GM12891 (cell line): ENCODE results near the gene C15orf61.

Experiments used
- DNase-seq: peaks from one replicate; pipeline ENCODE4 v3.0.0; 2011; ENCODE audit warnings: low spot score; ENCODE audit not compliant: insufficient read length
- FAIRE-seq: peaks from 2 replicates; lab custom pipeline; 2011; peaks lifted over from hg19 to GRCh38; lab: Jason Lieb, UNC
- PAX5 ChIP-seq: IDR thresholded peaks from 2 replicates; pipeline ENCODE4 v1.6.1; 2011; ENCODE audit warnings: low read length, moderate library complexity, mild to moderate bottlenecking; ENCODE audit not compliant: insufficient read depth, severe bottlenecking
- POLR2A ChIP-seq: IDR thresholded peaks from 2 replicates; pipeline ENCODE4 v1.6.1; 2011; ENCODE audit warnings: low read depth, low read length, control low read depth
- POLR2AphosphoS5 ChIP-seq: IDR thresholded peaks from 2 replicates; pipeline ENCODE4 v1.6.1; 2011; ENCODE audit warnings: low read depth, low read length, control low read depth
- POU2F2 ChIP-seq: IDR thresholded peaks from 2 replicates; pipeline ENCODE4 v1.6.1; 2011; ENCODE audit warnings: low read depth, mild to moderate bottlenecking, control low read depth, low read length, moderate library complexity
- SPI1 ChIP-seq: IDR thresholded peaks from 2 replicates; pipeline ENCODE4 v1.6.1; 2011; ENCODE audit warnings: low read depth, low read length, control low read depth
- TAF1 ChIP-seq: IDR thresholded peaks from 2 replicates; pipeline ENCODE4 v1.6.1; 2011; ENCODE audit warnings: low read depth, low read length, control low read depth

The C15orf61 gene

GRCh38 chr15:67512933-67513714 is 7.8 kb upstream of the C15orf61 start:
- FAIRE-seq (no peak), DNase-seq (no peak)
- TF ChIP-seq PAX5 (no peak), SPI1 (no peak), POLR2AphosphoS5 (no peak), TAF1 (no peak), POLR2A (no peak), POU2F2 (no peak)

GRCh38 chr15:67515090-67515489 is 5.8 kb upstream of the C15orf61 start:
- TF ChIP-seq TAF1 = no peak
- no peak for TF ChIP-seq POLR2A
- no peak for TF ChIP-seq POU2F2
- no peak for TF ChIP-seq PAX5
- no peak for TF ChIP-seq SPI1
- no peak for TF ChIP-seq POLR2AphosphoS5
- FAIRE-seq = no peak
- DNase-seq = no peak

GRCh38 chr15:67515557-67515956 is 5.4 kb upstream of the C15orf61 start:
- no peak for FAIRE-seq

GRCh38 chr15:67520321-67521028 is 456 bp upstream of the C15orf61 start:
- TF ChIP-seq SPI1 = peak; percentile 54
- no peak for TF ChIP-seq PAX5
- peak; percentile 28; the same call in 1 of the 2 replicates for TF ChIP-seq POLR2A
- no peak for DNase-seq
- FAIRE-seq = peak; percentile 26

More at GRCh38 chr15:67515557-67515956, 5.4 kb upstream of the C15orf61 start:
- no peak for DNase-seq
- TF ChIP-seq PAX5 (no peak), POLR2AphosphoS5 (no peak), POLR2A (no peak), SPI1 (no peak), TAF1 (no peak), POU2F2 (no peak)

GRCh38 chr15:67521783-67522568 is 1.0 kb downstream of the C15orf61 start:
- FAIRE-seq = peak; percentile 38

GRCh38 chr15:67523330-67523729 is 2.4 kb downstream of the C15orf61 start:
- no peak for FAIRE-seq
- TF ChIP-seq PAX5 = no peak
- TF ChIP-seq POLR2A = no peak
- no peak for TF ChIP-seq SPI1
- no peak for TF ChIP-seq TAF1
- TF ChIP-seq POU2F2 = no peak
- no peak for TF ChIP-seq POLR2AphosphoS5
- DNase-seq = no peak

More at GRCh38 chr15:67521783-67522568, 1.0 kb downstream of the C15orf61 start:
- DNase-seq = no peak
- no peak for TF ChIP-seq TAF1
- no peak for TF ChIP-seq POU2F2
- no peak for TF ChIP-seq POLR2A
- no peak for TF ChIP-seq SPI1

- FAIRE-seq = no peak
- no peak for DNase-seq
- TF ChIP-seq POLR2A = no peak
- TF ChIP-seq POU2F2 = no peak
- TF ChIP-seq POLR2AphosphoS5 = no peak
- no peak for TF ChIP-seq TAF1
- no peak for TF ChIP-seq PAX5
- TF ChIP-seq SPI1 = no peak
These were observed 3.3 kb downstream of the C15orf61 start for GRCh38 chr15:67524235-67524634.

GRCh38 chr15:67528513-67528912 is 7.6 kb downstream of the C15orf61 start:
- no peak for FAIRE-seq

GRCh38 chr15:67531379-67531914 is 10.5 kb downstream of the C15orf61 start:
- DNase-seq = no peak
- FAIRE-seq = no peak
- no peak for TF ChIP-seq POLR2AphosphoS5

More at GRCh38 chr15:67528513-67528912, 7.6 kb downstream of the C15orf61 start:
- TF ChIP-seq SPI1 = no peak
- DNase-seq = no peak
